ENCODE measurements around the gene MSH5.

Gene MSH5

GRCh38 chr6:31752739-31753319 is 13.0 kb downstream of the MSH5 start:
- H3K9me3 ChIP-seq (ENCODE audit: insufficient read depth, low read depth, low read length) = no peaks in the 10 kb centered on the region
- no peaks in the 10 kb centered on the region for H4K20me1 ChIP-seq (ENCODE audit: insufficient read depth, low read length, poor library complexity, severe bottlenecking)
- no peak for TF ChIP-seq EZH2phosphoT487 (IDR thresholded peaks at IDR 0.05; ENCODE audit: borderline replicate concordance)
- TF ChIP-seq CTCF (conservative IDR thresholded peaks at IDR 0.05; ENCODE audit: low read length) = no peak
- H2AFZ ChIP-seq (ENCODE audit: low read length) = no peak overlapping the region
- H3K9me2 ChIP-seq (replicated peaks; ENCODE audit: low read depth, low read length) = no peaks in the 10 kb centered on the region
- no peak overlapping the region for H3K4me2 ChIP-seq (ENCODE audit: low read depth, low read length, poor library complexity, severe bottlenecking)
- no peak overlapping the region for H3K9ac ChIP-seq (ENCODE audit: low read depth, low read length, poor library complexity, severe bottlenecking)
- H3K27me3 ChIP-seq (ENCODE audit: insufficient read depth, low read length, poor library complexity, severe bottlenecking) = no peaks in the 10 kb centered on the region
- H3K36me3 ChIP-seq (ENCODE audit: insufficient read depth, low read length) = no peaks in the 10 kb centered on the region
- no peaks in the 10 kb centered on the region for H3K79me2 ChIP-seq (ENCODE audit: insufficient read depth, low read length)
- H3F3A ChIP-seq (ENCODE audit: low read depth) = no peaks in the 10 kb centered on the region
- H3K4me1 ChIP-seq (ENCODE audit: insufficient read depth, low read length, poor library complexity, severe bottlenecking) = no peaks in the 10 kb centered on the region
- H3K4me3 ChIP-seq (ENCODE audit: low read length, poor library complexity, severe bottlenecking) = no peak overlapping the region

- no peak overlapping the region for H2AFZ ChIP-seq (ENCODE audit: low read length)
- no peak overlapping the region for H3K4me2 ChIP-seq (ENCODE audit: low read depth, low read length, poor library complexity, severe bottlenecking)
- peaks cover 12% of the 10 kb centered on the region for H3K4me1 ChIP-seq (ENCODE audit: insufficient read depth, low read length, poor library complexity, severe bottlenecking)
- no peaks in the 10 kb centered on the region; the same call in 1 of the 2 replicates for H3K36me3 ChIP-seq (ENCODE audit: insufficient read depth, low read length)
- H3K9me2 ChIP-seq (replicated peaks; ENCODE audit: low read depth, low read length) = no peaks in the 10 kb centered on the region
- H3K9ac ChIP-seq (ENCODE audit: low read depth, low read length, poor library complexity, severe bottlenecking) = no peak overlapping the region
- no peak for TF ChIP-seq EZH2phosphoT487 (IDR thresholded peaks at IDR 0.05; ENCODE audit: borderline replicate concordance)
- TF ChIP-seq CTCF (conservative IDR thresholded peaks at IDR 0.05; ENCODE audit: low read length) = no peak
- no peak overlapping the region for H3K4me3 ChIP-seq (ENCODE audit: low read length, poor library complexity, severe bottlenecking)
- H3K9me3 ChIP-seq (ENCODE audit: insufficient read depth, low read depth, low read length) = no peaks in the 10 kb centered on the region
- no peaks in the 10 kb centered on the region for H4K20me1 ChIP-seq (ENCODE audit: insufficient read depth, low read length, poor library complexity, severe bottlenecking)
- no peaks in the 10 kb centered on the region for H3K27me3 ChIP-seq (ENCODE audit: insufficient read depth, low read length, poor library complexity, severe bottlenecking)
- no peaks in the 10 kb centered on the region for H3K79me2 ChIP-seq (ENCODE audit: insufficient read depth, low read length)
- H3F3A ChIP-seq (ENCODE audit: low read depth) = no peaks in the 10 kb centered on the region
Observed at GRCh38 chr6:31758281-31758680, 18.5 kb downstream of the MSH5 start.

- Histone ChIP-seq H2AFZ (ENCODE audit: low read length) (no peak overlapping the region), H3K9me2 (replicated peaks; ENCODE audit: low read depth, low read length) (no peaks in the 10 kb centered on the region), H3K36me3 (ENCODE audit: insufficient read depth, low read length) (no peaks in the 10 kb centered on the region; the same call in 1 of the 2 replicates), H3K9me3 (ENCODE audit: insufficient read depth, low read depth, low read length) (no peaks in the 10 kb centered on the region), H3K27me3 (ENCODE audit: insufficient read depth, low read length, poor library complexity, severe bottlenecking) (no peaks in the 10 kb centered on the region), H3K4me3 (ENCODE audit: low read length, poor library complexity, severe bottlenecking) (no peak overlapping the region), H3K4me1 (ENCODE audit: insufficient read depth, low read length, poor library complexity, severe bottlenecking) (peaks cover 12% of the 10 kb centered on the region), H3F3A (ENCODE audit: low read depth) (no peaks in the 10 kb centered on the region), H3K4me2 (ENCODE audit: low read depth, low read length, poor library complexity, severe bottlenecking) (no peak overlapping the region), H4K20me1 (ENCODE audit: insufficient read depth, low read length, poor library complexity, severe bottlenecking) (no peaks in the 10 kb centered on the region), H3K9ac (ENCODE audit: low read depth, low read length, poor library complexity, severe bottlenecking) (no peak overlapping the region), H3K79me2 (ENCODE audit: insufficient read depth, low read length) (no peaks in the 10 kb centered on the region)
- TF ChIP-seq EZH2phosphoT487 (IDR thresholded peaks at IDR 0.05; ENCODE audit: borderline replicate concordance) (no peak), CTCF (conservative IDR thresholded peaks at IDR 0.05; ENCODE audit: low read length) (no peak)
Observed at GRCh38 chr6:31760790-31761189, 21.0 kb downstream of the MSH5 start.

All from Loucy (cell line).